Cardiac fibroblast (primary cell): ENCODE data around the gene RPS28.
"Not testable (repeated sequence)": the region's sequence is repeated elsewhere in the genome, so short reads cannot be mapped to it uniquely, and the experiment has no call there.

Source experiments
- DNase-seq, 2 donors: peaks; one replicate each; pipeline versions ENCODE4 v3.0.0 to v3.0.0-alpha.2; 2010; ENCODE audit warnings: low read depth in 2 of 2
- H3K4me3 ChIP-seq, 2 donors: replicated peaks in 1 of 2; 1 replicate in 1 of 2; 2 replicates in 1 of 2; pipeline ENCODE4 v1.5.1; 2011; ENCODE audit warnings: low read depth in 2 of 2, low read length in 2 of 2, mild to moderate bottlenecking in 2 of 2, moderate library complexity in 1 of 2
- TF ChIP-seq, protein P1 (sequence below): IDR thresholded peaks from one replicate; pipeline ENCODE4 v1.5.1; 2011; ENCODE audit warnings: low read depth, mild to moderate bottlenecking, low read length, inconsistent platforms

The RPS28 gene

GRCh38 chr19:8337728-8338127 lies 16.4 kb downstream of the RPS28 start:
- no peak overlapping the region for H3K4me3 ChIP-seq
- no peak for DNase-seq
- TF ChIP-seq, protein P1, sequence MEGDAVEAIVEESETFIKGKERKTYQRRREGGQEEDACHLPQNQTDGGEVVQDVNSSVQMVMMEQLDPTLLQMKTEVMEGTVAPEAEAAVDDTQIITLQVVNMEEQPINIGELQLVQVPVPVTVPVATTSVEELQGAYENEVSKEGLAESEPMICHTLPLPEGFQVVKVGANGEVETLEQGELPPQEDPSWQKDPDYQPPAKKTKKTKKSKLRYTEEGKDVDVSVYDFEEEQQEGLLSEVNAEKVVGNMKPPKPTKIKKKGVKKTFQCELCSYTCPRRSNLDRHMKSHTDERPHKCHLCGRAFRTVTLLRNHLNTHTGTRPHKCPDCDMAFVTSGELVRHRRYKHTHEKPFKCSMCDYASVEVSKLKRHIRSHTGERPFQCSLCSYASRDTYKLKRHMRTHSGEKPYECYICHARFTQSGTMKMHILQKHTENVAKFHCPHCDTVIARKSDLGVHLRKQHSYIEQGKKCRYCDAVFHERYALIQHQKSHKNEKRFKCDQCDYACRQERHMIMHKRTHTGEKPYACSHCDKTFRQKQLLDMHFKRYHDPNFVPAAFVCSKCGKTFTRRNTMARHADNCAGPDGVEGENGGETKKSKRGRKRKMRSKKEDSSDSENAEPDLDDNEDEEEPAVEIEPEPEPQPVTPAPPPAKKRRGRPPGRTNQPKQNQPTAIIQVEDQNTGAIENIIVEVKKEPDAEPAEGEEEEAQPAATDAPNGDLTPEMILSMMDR, result no peak

- no peak for DNase-seq
- H3K4me3 ChIP-seq, result no peak overlapping the region
- TF ChIP-seq, protein P1, result no peak
Measured at GRCh38 chr19:8338835-8339234, 17.5 kb downstream of the RPS28 start.

GRCh38 chr19:8340341-8341096 lies 19.2 kb downstream of the RPS28 start:
- H3K4me3 ChIP-seq, result no peak overlapping the region
- TF ChIP-seq, protein P1, result peak; percentile 23
- peak in 1 of 2 donors; percentile 63 for DNase-seq

- H3K4me3 ChIP-seq, DNase-seq: not testable (repeated sequence)
Measured at GRCh38 chr19:8341504-8341903, 20.2 kb downstream of the RPS28 start.

- peak overlapping the region in 1 of 2 donors; percentile 21 for H3K4me3 ChIP-seq
- no peak for DNase-seq
- TF ChIP-seq, protein P1, result no peak
Measured at GRCh38 chr19:8342316-8342683, 21.0 kb downstream of the RPS28 start.

DNA sequence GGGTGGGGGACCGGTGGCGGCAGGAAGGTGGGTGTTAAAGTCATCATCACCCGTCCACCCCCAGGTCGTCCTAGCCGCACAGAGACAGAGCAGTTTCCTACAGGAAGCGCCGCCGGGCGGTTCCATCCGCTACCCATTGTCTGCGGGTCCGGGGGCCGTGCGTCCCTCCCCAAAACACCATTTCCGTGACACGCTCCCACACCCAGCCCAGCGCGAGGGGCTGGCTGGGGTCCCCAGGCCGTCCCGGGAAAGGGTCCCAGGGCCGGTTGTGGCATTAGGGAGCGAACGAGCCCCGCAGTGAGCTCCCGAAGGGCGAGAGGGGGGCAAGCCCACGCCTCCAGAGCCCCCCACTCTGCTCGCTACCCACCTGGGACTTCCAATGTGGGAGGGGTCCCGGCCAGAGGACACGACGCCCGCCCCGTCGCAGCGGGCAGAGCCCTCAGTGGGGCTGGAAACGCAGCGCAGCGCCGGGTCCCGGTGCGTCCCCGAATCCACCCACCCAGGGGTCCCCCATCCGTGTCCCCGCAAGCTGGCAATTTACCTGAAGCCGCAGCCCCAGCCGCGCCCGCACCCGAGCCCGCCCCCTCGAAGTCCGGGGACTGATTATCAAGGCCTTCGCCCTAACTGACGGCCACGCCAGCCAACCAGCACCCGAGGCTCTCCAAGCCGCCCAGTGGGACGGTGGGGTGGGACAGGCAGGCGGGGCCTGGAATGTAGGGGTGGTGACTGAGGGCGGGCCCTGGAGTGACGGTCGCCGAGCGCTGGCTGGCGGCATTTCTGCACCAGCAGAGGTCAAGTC lies 21.6 kb downstream of the RPS28 start, which contains the start of gene KANK3:
TSS of gene KANK3 (minus strand) at position 579 of the 799 bp plus-strand sequence. CDS start 5,434 bp downstream, outside the sequence.
- TF ChIP-seq, protein P1, result no peak
- H3K4me3 ChIP-seq, result peak within 1 kb of the TSS; percentile 43 to 55
- DNase-seq, result peak; percentile 97

GRCh38 chr19:8343483-8343844 lies 22.2 kb downstream of the RPS28 start:
- peak overlapping the region; percentile 43 to 55 for H3K4me3 ChIP-seq
- TF ChIP-seq, protein P1, result no peak
- DNase-seq, result no peak

GRCh38 chr19:8349629-8350372 lies 28.5 kb downstream of the RPS28 start:
- DNase-seq, H3K4me3 ChIP-seq: not testable (repeated sequence)
